Vagina (tissue), 2 donors: ENCODE data around the gene AK4. TPM values are rescaled to one million over a fixed set of nuclear protein-coding genes. Genes with fewer than 3 reads are reported as not detected.

Source experiments
- DNase-seq, 2 donors: peaks; one replicate each; pipeline ENCODE4 v3.0.0-alpha.2; 2017; ENCODE audit errors: extremely low spot score in 2 of 2
- H3K27ac ChIP-seq: fragments of 200-600 bp; sonication (generic); one replicate; pipeline ENCODE4 v1.5.1; 2019
- H3K27me3 ChIP-seq: fragments of 200-600 bp; sonication (generic); one replicate; pipeline ENCODE4 v1.5.1; 2019
- H3K36me3 ChIP-seq, 2 donors: fragments of 200-600 bp; sonication (generic); one replicate each; pipeline ENCODE4 v1.5.1; 2017 to 2019
- H3K4me1 ChIP-seq: fragments of 200-600 bp; sonication (generic); one replicate; pipeline ENCODE4 v1.5.1; 2019
- H3K4me3 ChIP-seq, 2 donors: fragments of 200-600 bp; sonication (generic); 1 replicate in 1 of 2; 2 replicates in 1 of 2; pipeline ENCODE4 v1.5.1; 2016 to 2019
- H3K9me3 ChIP-seq: fragments of 200-600 bp; sonication (generic); one replicate; pipeline ENCODE4 v1.5.1; 2019
- CTCF ChIP-seq, 3 experiments: fragments of 450-650 bp in 2 of 3; fragments of 200-600 bp in 1 of 3; sonication (generic) in 1 of 3; IDR thresholded peaks; one replicate each; pipeline ENCODE4 v1.5.1; 2017 to 2019; ENCODE audit warnings: antibody characterized with exemption in 3 of 3, mild to moderate bottlenecking in 2 of 3, moderate library complexity in 2 of 3
- POLR2A ChIP-seq, 2 donors: fragments of 450-650 bp; IDR thresholded peaks; one replicate each; pipeline ENCODE4 v1.6.1; 2017; ENCODE audit warnings: antibody characterized with exemption in 2 of 2, mild to moderate bottlenecking in 2 of 2, moderate library complexity in 2 of 2
- POLR2AphosphoS5 ChIP-seq, 2 donors: sonication (generic); formaldehyde crosslinking; IDR thresholded peaks; one replicate each; pipeline ENCODE4 v1.9.0; 2017; ENCODE audit warnings: antibody characterized with exemption in 2 of 2, mild to moderate bottlenecking in 2 of 2, low read depth in 1 of 2; ENCODE audit not compliant: insufficient read depth in 1 of 2
- intact Hi-C: fragments of 100-400 bp; cut with DNase I; formaldehyde crosslinking; loops from one replicate; pipeline ENCODE4 v1.15.1; 2023
- total RNA-seq: library from RNA; depleted of rRNA; stranded (reverse); fragments of >200 nt; gene quantifications from one replicate; pipeline ENCODE4 v1.2.3, GENCODE V29; 2016

The AK4 gene
- total RNA-seq, 1 donor from 2014 or later, result 22.1 TPM

DNA sequence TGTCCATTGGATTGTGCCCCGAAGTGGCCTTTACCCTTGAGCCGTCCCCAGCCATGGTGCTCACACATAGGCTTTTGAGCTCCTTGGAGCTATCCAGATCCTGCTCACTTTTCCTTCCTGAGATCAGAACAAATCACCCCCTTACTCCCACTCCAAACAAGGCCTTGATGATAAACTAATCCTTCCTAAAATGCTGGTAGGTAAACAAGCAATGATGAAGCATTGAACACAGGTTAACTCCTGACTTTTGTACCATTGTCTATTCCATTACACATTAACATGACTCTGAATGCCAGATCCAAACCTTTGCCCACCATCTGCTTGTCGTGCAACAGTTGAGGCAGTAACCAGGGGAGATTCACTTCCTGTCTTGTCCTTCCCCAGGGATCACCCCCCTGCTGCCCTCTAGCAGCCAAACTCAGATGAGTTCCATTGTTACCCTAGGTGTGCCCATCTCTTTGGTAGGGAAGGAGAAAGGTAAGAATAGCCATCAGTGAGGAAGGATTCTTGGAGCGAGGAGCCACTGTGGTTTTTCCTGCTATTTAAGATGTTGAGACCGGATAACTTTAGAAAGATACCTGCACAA is 81.8 kb downstream of the AK4 start:
- Histone ChIP-seq H3K4me3 (no peak overlapping the region), H3K27me3 (no peaks in the 10 kb centered on the region), H3K27ac (no peak overlapping the region), H3K4me1 (no peaks in the 10 kb centered on the region), H3K36me3 (peaks cover 0 to 2% of the 10 kb centered on the region in 2 donors), H3K9me3 (no peaks in the 10 kb centered on the region)
- intact Hi-C loops, result no loop called here
- no peak for DNase-seq
- no peak for TF ChIP-seq POLR2A (IDR thresholded peaks at IDR 0.05)
- no peak for TF ChIP-seq POLR2AphosphoS5 (IDR thresholded peaks at IDR 0.05; ENCODE audit: insufficient read depth in 1 of 2, low read depth in 1 of 2)
- TF ChIP-seq CTCF (IDR thresholded peaks at IDR 0.05), result no peak

- Histone ChIP-seq H3K4me3 (no peak overlapping the region), H3K27ac (no peak overlapping the region), H3K27me3 (no peaks in the 10 kb centered on the region), H3K9me3 (no peaks in the 10 kb centered on the region), H3K4me1 (no peaks in the 10 kb centered on the region), H3K36me3 (no peaks in the 10 kb centered on the region)
- TF ChIP-seq POLR2AphosphoS5 (IDR thresholded peaks at IDR 0.05; ENCODE audit: insufficient read depth in 1 of 2, low read depth in 1 of 2) (no peak), CTCF (IDR thresholded peaks at IDR 0.05) (no peak), POLR2A (IDR thresholded peaks at IDR 0.05) (no peak)
- intact Hi-C loops, result no loop called here
- DNase-seq, result no peak
Observed at GRCh38 chr1:65230731-65231481, 82.9 kb downstream of the AK4 start.

DNA sequence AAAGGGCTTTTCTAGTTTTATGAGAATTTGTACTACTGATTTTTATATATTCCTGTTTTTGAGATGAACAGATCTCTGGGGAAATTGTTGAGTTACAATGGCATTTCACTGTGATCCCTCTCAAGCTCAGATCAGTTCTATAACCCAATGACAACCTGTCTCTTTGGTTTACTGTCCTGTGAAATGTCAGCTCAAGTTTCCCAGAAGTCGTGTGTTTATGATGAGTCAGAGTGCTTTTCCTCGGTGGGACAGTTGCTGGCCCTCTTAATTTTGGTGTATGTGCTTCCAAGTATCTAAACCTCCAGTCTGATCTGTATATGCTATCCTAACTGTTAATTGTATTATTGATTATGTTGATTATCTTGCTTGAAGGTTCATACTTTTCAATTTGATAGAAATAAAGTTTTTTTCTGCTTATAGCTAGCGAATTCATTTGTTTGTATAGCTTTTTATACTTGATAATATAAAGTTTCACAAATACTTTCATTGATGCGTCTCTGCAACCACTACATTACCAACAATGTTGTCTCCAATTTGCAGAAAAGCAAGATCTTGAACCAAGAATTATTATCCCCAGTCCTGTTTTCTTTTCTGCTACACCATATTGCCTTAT is 83.8 kb downstream of the AK4 start:
- no peak for TF ChIP-seq POLR2A (IDR thresholded peaks at IDR 0.05)
- TF ChIP-seq POLR2AphosphoS5 (IDR thresholded peaks at IDR 0.05; ENCODE audit: insufficient read depth in 1 of 2, low read depth in 1 of 2), result no peak
- no peak for TF ChIP-seq CTCF (IDR thresholded peaks at IDR 0.05)
- no peak for DNase-seq
- intact Hi-C loops, result no loop called here
- Histone ChIP-seq H3K27ac (no peak overlapping the region), H3K9me3 (no peaks in the 10 kb centered on the region), H3K27me3 (no peaks in the 10 kb centered on the region), H3K36me3 (no peaks in the 10 kb centered on the region), H3K4me1 (no peaks in the 10 kb centered on the region), H3K4me3 (no peak overlapping the region)

- H3K27me3 ChIP-seq, result no peaks in the 10 kb centered on the region
- TF ChIP-seq CTCF (IDR thresholded peaks at IDR 0.05) (no peak), POLR2A (IDR thresholded peaks at IDR 0.05) (no peak), POLR2AphosphoS5 (IDR thresholded peaks at IDR 0.05; ENCODE audit: insufficient read depth in 1 of 2, low read depth in 1 of 2) (no peak)
- DNase-seq, result no peak
- H3K4me3 ChIP-seq, result no peak overlapping the region
- H3K9me3 ChIP-seq, result no peaks in the 10 kb centered on the region
- H3K36me3 ChIP-seq, result no peaks in the 10 kb centered on the region
- no peak overlapping the region for H3K27ac ChIP-seq
- H3K4me1 ChIP-seq, result no peaks in the 10 kb centered on the region
- intact Hi-C loops, result no loop called here
Observed at GRCh38 chr1:65232461-65232990, 84.5 kb downstream of the AK4 start.
